Bone marrow (tissue), 2 donors: ENCODE results near the gene CEP112.
"Not testable (repeated sequence)": the region's sequence is repeated elsewhere in the genome, so short reads cannot be mapped to it uniquely, and the experiment has no call there.

Source experiments
- DNase-seq, 2 donors: peaks; one replicate each; lab custom pipeline; 2025; lab: John Stamatoyannopoulos, UW

Gene CEP112

GRCh38 chr17:65820306-65820705 is 371.6 kb downstream of the CEP112 start:
- DNase-seq, result no peak

- DNase-seq, result no peak
These were observed 372.1 kb downstream of the CEP112 start for GRCh38 chr17:65819810-65820209.

DNA sequence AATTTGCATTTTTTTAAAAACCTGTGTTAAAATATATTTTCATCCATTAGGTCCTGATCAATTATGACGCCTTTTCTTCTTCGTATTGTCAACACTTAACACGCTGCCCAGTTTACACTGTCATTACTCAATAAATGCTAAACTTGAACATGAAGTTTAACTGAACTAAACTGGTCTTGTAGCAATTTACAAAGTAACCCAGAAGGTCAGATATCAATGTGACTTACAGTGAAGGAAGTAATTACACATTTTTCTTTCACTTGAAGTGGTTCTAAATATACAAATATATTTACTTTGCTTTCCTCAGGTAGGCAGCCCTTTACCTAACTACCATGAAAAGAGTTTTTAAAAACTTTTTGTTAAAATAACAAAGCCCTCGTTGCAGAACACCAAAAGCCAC is 374.0 kb downstream of the CEP112 start:
- DNase-seq, result no peak

DNA sequence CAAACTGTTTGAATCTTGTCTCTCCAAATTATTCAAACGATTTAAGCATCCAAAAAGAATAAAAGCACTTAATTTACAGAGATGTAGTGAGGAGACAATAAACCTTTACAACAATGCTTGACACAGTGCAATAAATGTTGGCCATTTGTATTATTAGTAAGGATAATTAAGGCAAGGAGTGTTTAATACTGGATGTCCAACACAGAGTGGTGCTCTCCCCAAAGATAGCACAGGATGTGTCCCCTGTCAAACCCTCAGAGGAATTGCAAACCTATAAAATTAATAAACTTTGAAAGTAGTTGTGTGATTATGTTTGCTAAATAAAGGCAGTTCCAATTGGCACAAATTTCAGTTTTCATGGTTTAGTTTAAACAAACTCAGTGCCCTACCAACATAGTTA is 377.5 kb downstream of the CEP112 start:
- DNase-seq, result no peak

GRCh38 chr17:65813306-65813705 is 378.6 kb downstream of the CEP112 start:
- no peak for DNase-seq

DNA sequence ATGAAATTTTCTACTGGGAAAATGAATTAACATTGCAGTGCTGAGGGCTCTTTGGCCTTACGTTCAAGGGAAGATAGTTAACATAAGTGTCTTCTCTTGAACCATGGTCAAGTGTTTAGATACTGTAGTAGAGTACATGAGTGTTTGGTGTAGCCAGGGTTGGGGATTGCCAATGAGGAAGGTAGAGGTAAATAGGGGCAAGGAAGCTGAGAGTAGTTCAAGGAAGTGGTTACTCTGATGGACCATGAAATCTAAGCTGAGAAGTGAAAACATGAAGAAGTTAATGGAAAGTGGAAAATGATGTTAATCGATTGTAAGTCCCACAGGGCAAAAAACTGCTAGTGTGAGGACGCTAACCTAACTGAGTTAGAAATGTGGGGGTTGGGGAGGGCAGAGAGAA is 380.9 kb downstream of the CEP112 start:
- no peak for DNase-seq

GRCh38 chr17:65809366-65809765 is 382.6 kb downstream of the CEP112 start:
- DNase-seq, result no peak

DNA sequence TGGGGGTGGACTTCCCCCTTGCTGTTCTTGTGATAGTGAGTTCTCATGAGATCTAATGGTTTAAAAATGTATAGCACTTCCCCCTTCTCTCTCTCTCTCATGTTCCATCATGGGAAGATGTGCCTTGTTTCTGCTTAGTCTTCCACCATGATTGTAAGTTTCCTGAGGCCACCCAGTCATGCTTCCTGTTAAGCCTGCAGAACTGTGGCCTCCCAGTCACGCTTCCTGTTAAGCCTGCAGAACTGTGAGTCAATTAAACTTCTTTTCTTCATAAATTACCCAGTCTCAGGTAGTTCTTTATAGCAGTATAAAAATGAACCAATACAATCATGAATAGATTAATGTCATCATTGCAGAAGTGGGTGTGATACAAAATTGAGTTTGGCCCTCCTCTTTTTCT is 383.4 kb downstream of the CEP112 start:
- not testable (repeated sequence) for DNase-seq

DNA sequence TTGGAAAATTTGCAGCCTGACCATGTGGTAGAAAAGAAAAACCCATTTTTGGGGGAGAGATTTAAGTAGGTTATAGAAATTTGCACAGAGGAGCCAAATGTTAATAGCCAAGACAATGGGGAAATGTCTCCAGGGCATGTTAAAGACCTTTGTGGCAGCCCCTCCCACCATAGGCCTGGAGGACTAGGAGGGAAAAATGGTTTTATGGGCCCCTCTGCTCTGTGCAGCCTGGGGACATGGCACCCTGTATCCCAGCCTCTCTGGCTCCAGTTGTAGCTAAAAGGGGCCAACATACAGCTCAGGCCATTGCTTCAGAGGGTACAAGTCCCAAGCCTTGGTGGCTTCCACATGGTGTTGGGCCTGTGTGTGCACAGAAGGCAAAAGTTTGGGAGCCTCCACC is 384.6 kb downstream of the CEP112 start:
- no peak for DNase-seq

DNA sequence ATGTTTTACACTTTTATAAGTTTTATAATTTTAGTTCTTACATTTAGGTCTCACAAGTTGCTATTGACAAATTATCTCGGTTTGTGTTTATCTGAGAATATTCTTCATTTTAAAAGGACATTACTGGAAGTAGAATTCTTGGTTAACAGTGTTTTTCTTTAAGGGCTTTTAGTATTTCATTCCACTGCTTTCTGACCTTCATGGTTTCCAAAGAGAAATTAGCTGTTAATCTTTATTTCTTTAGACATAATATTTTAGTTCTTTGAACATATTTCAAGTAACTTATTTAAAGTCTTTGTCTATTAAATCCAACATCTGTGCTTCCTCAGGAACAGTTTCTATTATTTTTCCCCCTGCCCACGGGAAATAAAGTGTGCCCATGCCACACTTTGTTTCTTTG is 390.4 kb downstream of the CEP112 start:
- DNase-seq, result no peak

- DNase-seq, result no peak
These were observed 391.3 kb downstream of the CEP112 start for GRCh38 chr17:65800655-65801054.

- no peak for DNase-seq
These were observed 392.1 kb downstream of the CEP112 start for GRCh38 chr17:65799869-65800268.

- no peak for DNase-seq
These were observed 392.5 kb downstream of the CEP112 start for GRCh38 chr17:65799454-65799853.

DNA sequence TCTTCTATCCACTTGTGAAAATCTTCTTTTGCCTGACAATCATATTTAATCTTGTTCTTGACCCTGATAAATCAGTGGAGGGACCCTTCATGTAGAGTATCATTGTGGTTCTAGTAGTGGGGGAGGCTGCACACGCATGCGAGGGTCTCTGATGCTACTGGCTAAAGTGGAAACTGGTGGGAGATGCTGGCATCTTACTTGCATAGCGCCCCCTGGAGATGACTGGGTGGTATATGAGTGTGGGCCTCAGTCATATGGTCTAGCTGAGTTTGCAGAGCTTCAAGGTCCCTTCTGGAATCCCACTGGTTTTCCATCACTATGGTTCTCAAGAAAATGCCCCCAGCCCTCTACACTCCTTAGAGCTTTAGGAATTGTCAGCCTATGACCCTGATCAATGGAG is 394.1 kb downstream of the CEP112 start:
- no peak for DNase-seq

GRCh38 chr17:65797101-65797500 is 394.8 kb downstream of the CEP112 start:
- no peak for DNase-seq

GRCh38 chr17:65794572-65794971 is 397.4 kb downstream of the CEP112 start:
- peak in 1 of 2 donors; percentile 15 for DNase-seq

DNA sequence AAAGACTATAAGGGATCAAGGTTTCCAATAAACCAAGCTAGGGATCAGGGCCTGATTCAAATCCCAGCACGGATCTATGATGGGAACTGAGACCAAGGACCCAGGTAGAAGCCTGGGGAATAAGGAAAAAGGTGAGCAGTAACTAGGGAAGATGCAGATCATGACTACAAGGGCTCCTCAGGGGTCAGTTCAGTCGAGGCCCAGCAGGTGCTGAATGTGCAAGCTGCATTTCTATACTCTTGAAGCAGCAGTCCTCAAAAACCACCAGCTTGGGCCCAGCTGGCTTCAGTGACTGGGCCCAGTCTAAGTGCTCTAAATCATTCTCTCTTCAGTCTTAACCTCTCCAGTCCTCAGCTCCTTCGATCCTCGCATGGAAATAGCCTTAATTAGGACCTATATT is 401.7 kb downstream of the CEP112 start:
- DNase-seq, result no peak

DNA sequence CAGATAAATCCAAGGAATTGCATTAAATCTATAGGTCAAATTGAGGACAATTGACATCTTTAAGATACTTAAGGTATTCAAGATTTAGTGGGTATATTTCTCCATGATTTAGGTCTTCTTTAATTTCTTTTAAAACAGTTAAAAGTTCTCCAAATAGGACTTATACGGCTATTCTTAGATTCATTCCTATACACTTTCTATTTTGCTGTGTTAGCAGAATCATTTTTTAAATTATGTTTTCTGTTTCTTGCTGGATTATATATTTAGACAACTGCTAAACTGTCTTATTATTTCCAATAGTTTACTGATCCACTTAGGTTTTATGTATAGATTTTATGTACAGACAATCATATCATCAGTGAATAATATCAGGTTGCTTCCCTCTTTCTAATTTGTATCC is 404.4 kb downstream of the CEP112 start:
- no peak for DNase-seq

- no peak for DNase-seq
These were observed 405.5 kb downstream of the CEP112 start for GRCh38 chr17:65786479-65786878.

DNA sequence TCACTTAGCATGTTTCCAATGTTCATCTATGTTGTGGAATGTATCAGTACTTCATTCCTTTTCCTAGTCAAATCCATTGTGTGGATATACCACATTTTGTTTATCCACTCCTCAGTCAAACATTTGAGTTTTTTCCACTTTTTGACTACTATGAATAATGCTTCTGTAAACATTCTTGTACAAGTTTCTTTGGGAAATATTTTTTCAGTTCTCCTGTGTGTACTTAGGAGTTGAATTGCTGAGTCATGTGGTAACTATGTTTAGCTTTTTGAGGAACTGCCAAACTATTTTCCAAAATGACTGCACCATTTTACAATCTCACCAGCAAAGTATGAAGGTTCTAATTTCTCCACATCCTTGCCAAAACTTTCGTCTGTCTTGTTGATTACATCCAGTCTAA is 406.8 kb downstream of the CEP112 start:
- DNase-seq, result peak in 1 of 2 donors; percentile 46

GRCh38 chr17:65783845-65784334 is 408.0 kb downstream of the CEP112 start:
- no peak for DNase-seq

DNA sequence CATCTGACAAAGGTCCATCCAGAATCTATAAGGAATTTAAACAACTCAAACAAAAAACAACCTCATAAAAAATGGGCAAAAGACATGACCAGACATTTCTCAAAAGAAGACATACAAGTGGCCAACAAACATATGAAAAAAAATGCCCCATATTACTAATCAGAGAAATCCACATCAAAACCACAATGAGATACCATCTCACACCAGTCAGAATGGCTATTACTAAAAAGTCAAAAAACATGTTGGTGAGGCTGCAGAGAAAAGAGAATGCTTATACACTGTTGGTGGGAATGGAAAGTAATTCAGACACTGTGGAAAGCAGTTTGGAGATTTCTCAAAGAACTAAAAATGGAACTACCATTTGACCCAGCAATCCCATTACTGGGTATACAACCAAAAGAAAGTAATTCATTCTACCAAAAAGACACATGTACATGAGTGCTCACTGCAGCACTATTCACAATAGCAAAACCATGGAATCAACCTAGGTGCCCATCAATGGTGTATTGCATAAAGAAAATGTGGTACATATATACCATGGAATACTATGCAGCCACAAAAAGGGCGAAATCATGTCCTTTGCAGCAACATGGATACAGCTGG is 409.7 kb downstream of the CEP112 start:
- not testable (repeated sequence) for DNase-seq

DNA sequence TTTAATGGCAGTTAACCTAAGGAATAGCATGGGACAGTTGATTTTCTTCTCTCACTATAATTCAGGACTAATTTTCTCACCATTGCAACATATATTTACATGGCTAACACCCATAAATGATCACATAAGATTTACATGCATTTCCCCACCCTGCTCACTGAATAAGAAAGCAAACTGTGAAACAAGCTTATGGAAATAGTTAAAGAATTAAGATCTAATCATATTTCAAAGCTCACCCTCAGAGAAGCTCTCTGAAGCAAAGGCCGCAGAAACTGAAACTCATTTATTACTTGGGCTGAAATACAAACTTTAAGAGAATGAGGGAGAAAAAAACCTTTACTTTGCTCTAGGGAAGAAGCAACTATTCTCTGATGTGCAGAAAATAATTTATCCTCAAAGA is 411.8 kb downstream of the CEP112 start:
- DNase-seq, result no peak

DNA sequence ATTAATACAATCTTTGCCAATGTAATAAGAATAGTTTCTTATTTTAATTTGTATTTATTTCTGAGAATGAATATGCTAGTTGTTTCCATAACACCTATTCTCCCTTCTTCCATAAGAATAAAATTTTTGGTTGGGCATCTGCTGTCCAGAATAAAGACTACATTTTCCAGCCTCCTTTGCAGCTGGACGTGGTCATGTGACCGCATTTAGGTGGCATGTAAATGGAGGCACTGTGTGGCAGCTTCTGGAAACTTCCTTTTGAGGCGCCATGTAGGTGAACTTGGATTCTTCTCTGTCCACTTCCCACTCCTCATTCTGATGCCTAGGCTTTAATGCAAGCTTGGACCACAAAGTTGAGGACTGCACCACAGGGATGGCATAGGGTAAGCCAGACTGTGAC is 415.0 kb downstream of the CEP112 start:
- DNase-seq, result no peak
